AG09309 (cell line): ENCODE measurements around the gene NRXN3.
"Not testable (repeated sequence)": the region's sequence is repeated elsewhere in the genome, so short reads cannot be mapped to it uniquely, and the experiment has no call there.

Experiments
- DNase-seq: peaks from one replicate; pipeline ENCODE4 v3.0.0-alpha.2; 2010; ENCODE audit warnings: low read depth
- H3K4me3 ChIP-seq: 2 replicates; pipeline ENCODE4 v1.5.1; 2011; ENCODE audit warnings: mild to moderate bottlenecking, low read depth, low read length, moderate library complexity; ENCODE audit not compliant: control insufficient read depth
- CTCF ChIP-seq: IDR thresholded peaks from 2 replicates; pipeline ENCODE4 v1.5.1; 2011; ENCODE audit warnings: mild to moderate bottlenecking, low read depth, low read length, inconsistent platforms; ENCODE audit not compliant: insufficient read depth, control insufficient read depth; ENCODE audit errors: missing control alignments

The NRXN3 gene

GRCh38 chr14:78535041-78535440 lies 364.9 kb downstream of the NRXN3 start:
- DNase-seq: no peak
- no peak for TF ChIP-seq CTCF
- no peak overlapping the region for H3K4me3 ChIP-seq

GRCh38 chr14:78541788-78542187 lies 371.6 kb downstream of the NRXN3 start:
- not testable (repeated sequence) for DNase-seq, H3K4me3 ChIP-seq

- TF ChIP-seq CTCF: no peak
- no peak overlapping the region for H3K4me3 ChIP-seq
- DNase-seq: no peak
Observed at GRCh38 chr14:78543433-78543832, 373.3 kb downstream of the NRXN3 start.

GRCh38 chr14:78561074-78561473 lies 390.9 kb downstream of the NRXN3 start:
- DNase-seq: no peak
- no peak for TF ChIP-seq CTCF
- H3K4me3 ChIP-seq: no peak overlapping the region

- TF ChIP-seq CTCF: peak; percentile 89
- DNase-seq: peak; percentile 28
- H3K4me3 ChIP-seq: peak overlapping the region; percentile 38
Observed at GRCh38 chr14:78566026-78566858, 396.1 kb downstream of the NRXN3 start.

GRCh38 chr14:78566859-78567172 lies 396.6 kb downstream of the NRXN3 start:
- H3K4me3 ChIP-seq: no peak overlapping the region
- no peak for TF ChIP-seq CTCF
- no peak for DNase-seq

GRCh38 chr14:78567343-78567742 lies 397.2 kb downstream of the NRXN3 start:
- no peak overlapping the region for H3K4me3 ChIP-seq
- TF ChIP-seq CTCF: no peak
- no peak for DNase-seq

GRCh38 chr14:78573736-78574135 lies 403.6 kb downstream of the NRXN3 start:
- not testable (repeated sequence) for DNase-seq, H3K4me3 ChIP-seq
